Chondrocyte (in vitro differentiated cells): ENCODE results near the gene MTHFD1. TPM values are rescaled to one million over a fixed set of nuclear protein-coding genes. Genes with fewer than 3 reads are reported as not detected.

Experiments used
- DNase-seq: peaks from one replicate; pipeline ENCODE4 v3.0.0; 2021; ENCODE audit warnings: mixed read lengths, low spot score
- H3K27ac Mint-ChIP-seq: one replicate; pipeline ENCODE4 v1.8.0; 2021; ENCODE audit warnings: mild to moderate bottlenecking, moderate library complexity, mixed read lengths; ENCODE audit not compliant: unreplicated experiment
- H3K27me3 Mint-ChIP-seq: 2 replicates; pipeline ENCODE4 v1.8.0; 2021; ENCODE audit warnings: low read depth, mixed read lengths
- H3K36me3 Mint-ChIP-seq: 2 replicates; pipeline ENCODE4 v1.8.0; 2021; ENCODE audit warnings: low read depth, mixed read lengths
- H3K4me1 Mint-ChIP-seq: 2 replicates; pipeline ENCODE4 v1.8.0; 2021; ENCODE audit warnings: low read depth, mild to moderate bottlenecking, mixed read lengths
- H3K4me3 Mint-ChIP-seq: one replicate; pipeline ENCODE4 v1.8.0; 2021; ENCODE audit warnings: mild to moderate bottlenecking, moderate library complexity, mixed read lengths; ENCODE audit not compliant: unreplicated experiment
- H3K9me3 Mint-ChIP-seq: 2 replicates; pipeline ENCODE4 v1.8.0; 2021; ENCODE audit warnings: low read depth, mixed read lengths
- CTCF ChIP-seq: fragments of 200-600 bp; sonication (generic); IDR thresholded peaks from 2 replicates; pipeline ENCODE4 v1.5.0; 2021; ENCODE audit warnings: antibody characterized with exemption, mild to moderate bottlenecking, moderate library complexity
- total RNA-seq: library from RNA; stranded (reverse); gene quantifications from 3 replicates; pipeline ENCODE4 v1.2.1, GENCODE V29; 2021

The MTHFD1 gene
- total RNA-seq, 1 donor from 2014 or later, result 54.2 TPM

- Mint-ChIP-seq H3K4me3 (no peak overlapping the region), H3K27me3 (no peaks in the 10 kb centered on the region), H3K9me3 (no peaks in the 10 kb centered on the region), H3K27ac (no peak overlapping the region), H3K36me3 (peaks cover 6% of the 10 kb centered on the region), H3K4me1 (peaks cover 14% of the 10 kb centered on the region)
- no peak for DNase-seq
- TF ChIP-seq CTCF, result no peak
Observed at GRCh38 chr14:64394423-64394822, 6.3 kb downstream of the MTHFD1 start.

GRCh38 chr14:64394977-64395633 lies 7.0 kb downstream of the MTHFD1 start:
- Mint-ChIP-seq H3K4me1 (peaks cover 8% of the 10 kb centered on the region), H3K27ac (no peak overlapping the region), H3K27me3 (no peaks in the 10 kb centered on the region), H3K9me3 (no peaks in the 10 kb centered on the region), H3K4me3 (no peak overlapping the region), H3K36me3 (peaks cover 6% of the 10 kb centered on the region)
- TF ChIP-seq CTCF, result no peak
- DNase-seq, result no peak

GRCh38 chr14:64400829-64401459 lies 12.8 kb downstream of the MTHFD1 start:
- Mint-ChIP-seq H3K9me3 (no peaks in the 10 kb centered on the region), H3K36me3 (peaks cover 10% of the 10 kb centered on the region), H3K27ac (no peak overlapping the region), H3K4me3 (no peak overlapping the region), H3K27me3 (no peaks in the 10 kb centered on the region), H3K4me1 (peaks cover 2% of the 10 kb centered on the region)
- no peak for TF ChIP-seq CTCF
- no peak for DNase-seq

DNA sequence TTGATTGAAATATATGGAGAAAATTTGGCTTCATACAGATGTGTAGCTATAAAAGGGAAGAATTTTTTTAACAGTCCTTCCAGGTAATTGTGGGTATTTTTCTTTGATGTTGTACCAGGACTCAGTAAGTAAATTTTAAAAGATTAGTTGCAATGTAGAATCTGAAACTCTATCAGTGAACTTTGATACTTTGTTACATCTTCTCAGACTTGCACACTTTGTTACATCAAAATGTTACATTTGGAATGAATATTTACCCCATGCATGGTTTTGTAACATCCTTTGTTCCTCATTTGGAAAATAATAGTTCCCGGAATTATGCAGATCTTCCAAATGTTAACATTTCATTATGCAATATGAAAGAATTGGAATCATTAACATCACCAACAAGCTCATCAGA lies 13.8 kb downstream of the MTHFD1 start:
- no peak overlapping the region for H3K4me3 Mint-ChIP-seq
- H3K36me3 Mint-ChIP-seq, result peaks cover 10% of the 10 kb centered on the region
- no peaks in the 10 kb centered on the region for H3K27me3 Mint-ChIP-seq
- no peak overlapping the region for H3K27ac Mint-ChIP-seq
- H3K4me1 Mint-ChIP-seq, result peaks cover 5% of the 10 kb centered on the region
- no peaks in the 10 kb centered on the region for H3K9me3 Mint-ChIP-seq
- no peak for TF ChIP-seq CTCF
- DNase-seq, result no peak

DNA sequence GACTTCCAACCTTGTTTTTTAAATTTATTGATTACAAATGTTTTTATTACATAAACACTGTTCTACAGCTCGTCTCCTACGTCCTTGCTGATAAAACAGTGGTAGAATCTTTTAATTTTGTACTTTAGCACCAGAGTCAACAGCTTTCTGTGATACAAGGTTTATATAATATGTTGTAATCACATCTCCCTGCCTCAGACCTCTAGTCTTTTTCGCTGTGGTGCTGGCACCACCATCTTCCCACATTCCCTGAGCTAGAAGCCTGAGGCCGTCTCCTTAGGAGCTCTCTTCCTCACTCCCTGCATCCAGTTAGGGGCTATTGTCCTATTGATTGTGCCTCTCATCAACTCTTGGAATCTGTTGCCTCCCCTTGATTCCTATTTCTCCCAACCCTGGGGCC lies 17.1 kb downstream of the MTHFD1 start:
- Mint-ChIP-seq H3K4me1 (peaks cover 25% of the 10 kb centered on the region), H3K27ac (no peak overlapping the region), H3K36me3 (peaks cover 10% of the 10 kb centered on the region), H3K27me3 (no peaks in the 10 kb centered on the region), H3K9me3 (no peaks in the 10 kb centered on the region), H3K4me3 (no peak overlapping the region)
- DNase-seq, result no peak
- TF ChIP-seq CTCF, result no peak
